Tibial nerve (tissue), 4 donors: ENCODE results near the gene MLPH. TPM values are rescaled to one million over a fixed set of nuclear protein-coding genes. Genes with fewer than 3 reads are reported as not detected.

Experiments
- DNase-seq, 2 donors: peaks; one replicate each; pipeline ENCODE4 v3.0.0-alpha.2; 2019; ENCODE audit warnings: low spot score in 2 of 2
- H3K27ac ChIP-seq, 4 donors: fragments of 200-600 bp; sonication (generic) in 3 of 4; one replicate each; pipeline ENCODE4 v1.5.1; 2017 to 2019; ENCODE audit warnings: mild to moderate bottlenecking in 1 of 4
- H3K27me3 ChIP-seq, 2 donors: fragments of 200-600 bp; sonication (generic) in 1 of 2; one replicate each; pipeline versions ENCODE4 v1.5.1 to v1.6.0; 2017 to 2019
- H3K36me3 ChIP-seq, 3 donors: fragments of 200-600 bp; sonication (generic); one replicate each; pipeline ENCODE4 v1.5.1; 2018 to 2019
- H3K4me1 ChIP-seq, 4 donors: fragments of 200-600 bp; sonication (generic) in 3 of 4; one replicate each; pipeline ENCODE4 v1.5.1; 2017 to 2019
- H3K4me3 ChIP-seq, 4 donors: fragments of 200-600 bp; sonication (generic) in 3 of 4; one replicate each; pipeline ENCODE4 v1.5.1; 2017 to 2019; ENCODE audit warnings: mild to moderate bottlenecking in 1 of 4, moderate library complexity in 1 of 4
- H3K9me3 ChIP-seq, 4 donors: fragments of 200-600 bp; sonication (generic) in 3 of 4; one replicate each; pipeline ENCODE4 v1.5.1; 2017 to 2019
- EP300 ChIP-seq, 2 donors: sonication (generic); formaldehyde crosslinking; IDR thresholded peaks; one replicate each; pipeline ENCODE4 v1.6.1; 2017; ENCODE audit warnings: antibody characterized with exemption in 2 of 2, mild to moderate bottlenecking in 1 of 2
- POLR2A ChIP-seq, 2 donors: fragments of 450-650 bp; IDR thresholded peaks; one replicate each; pipeline ENCODE4 v1.6.1; 2017; ENCODE audit warnings: antibody characterized with exemption in 2 of 2, mild to moderate bottlenecking in 2 of 2, moderate library complexity in 2 of 2
- WGBS, 2 donors: methylation state at CpG; one replicate each; pipeline ENCODE4 v1.1.5; 2018; 5-methylcytosine and 5-hydroxymethylcytosine counted together
- total RNA-seq, 4 donors: library from RNA; depleted of rRNA; stranded (reverse); fragments of >200 nt; gene quantifications; one replicate each; pipeline ENCODE4 v1.1.0, GENCODE V29; 2016
- TF ChIP-seq, protein P1 (sequence below), 5 experiments: fragments of 200-600 bp in 3 of 5; fragments of 450-650 bp in 2 of 5; sonication (generic) in 3 of 5; IDR thresholded peaks; one replicate each; pipeline ENCODE4 v1.5.1; 2016 to 2019; ENCODE audit warnings: antibody characterized with exemption in 5 of 5, mild to moderate bottlenecking in 3 of 5, moderate library complexity in 2 of 5

The MLPH gene
- total RNA-seq, 4 donors from 2014 or later = 41.4 to 108 (median 62.1) TPM

- TF ChIP-seq POLR2A (IDR thresholded peaks at IDR 0.05) (no peak), EP300 (IDR thresholded peaks at IDR 0.05) (no peak)
- TF ChIP-seq, protein P1, sequence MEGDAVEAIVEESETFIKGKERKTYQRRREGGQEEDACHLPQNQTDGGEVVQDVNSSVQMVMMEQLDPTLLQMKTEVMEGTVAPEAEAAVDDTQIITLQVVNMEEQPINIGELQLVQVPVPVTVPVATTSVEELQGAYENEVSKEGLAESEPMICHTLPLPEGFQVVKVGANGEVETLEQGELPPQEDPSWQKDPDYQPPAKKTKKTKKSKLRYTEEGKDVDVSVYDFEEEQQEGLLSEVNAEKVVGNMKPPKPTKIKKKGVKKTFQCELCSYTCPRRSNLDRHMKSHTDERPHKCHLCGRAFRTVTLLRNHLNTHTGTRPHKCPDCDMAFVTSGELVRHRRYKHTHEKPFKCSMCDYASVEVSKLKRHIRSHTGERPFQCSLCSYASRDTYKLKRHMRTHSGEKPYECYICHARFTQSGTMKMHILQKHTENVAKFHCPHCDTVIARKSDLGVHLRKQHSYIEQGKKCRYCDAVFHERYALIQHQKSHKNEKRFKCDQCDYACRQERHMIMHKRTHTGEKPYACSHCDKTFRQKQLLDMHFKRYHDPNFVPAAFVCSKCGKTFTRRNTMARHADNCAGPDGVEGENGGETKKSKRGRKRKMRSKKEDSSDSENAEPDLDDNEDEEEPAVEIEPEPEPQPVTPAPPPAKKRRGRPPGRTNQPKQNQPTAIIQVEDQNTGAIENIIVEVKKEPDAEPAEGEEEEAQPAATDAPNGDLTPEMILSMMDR (IDR thresholded peaks at IDR 0.05) = no peak
- WGBS, 2 donors = 77 to 78% methylated on average over 17 of the region's 17 CpGs
- H3K4me3 ChIP-seq = no peak overlapping the region
- no peak overlapping the region for H3K27ac ChIP-seq
- DNase-seq = no peak
- H3K9me3 ChIP-seq = peaks cover 0 to 9% (median under 1%) of the 10 kb centered on the region in 4 donors
- peaks cover 0 to 33% (median 0%) of the 10 kb centered on the region in 3 donors for H3K36me3 ChIP-seq
- H3K27me3 ChIP-seq = no peaks in the 10 kb centered on the region
- H3K4me1 ChIP-seq = no peaks in the 10 kb centered on the region
Measured at GRCh38 chr2:237549643-237550415, 62.8 kb downstream of the MLPH start.

DNA sequence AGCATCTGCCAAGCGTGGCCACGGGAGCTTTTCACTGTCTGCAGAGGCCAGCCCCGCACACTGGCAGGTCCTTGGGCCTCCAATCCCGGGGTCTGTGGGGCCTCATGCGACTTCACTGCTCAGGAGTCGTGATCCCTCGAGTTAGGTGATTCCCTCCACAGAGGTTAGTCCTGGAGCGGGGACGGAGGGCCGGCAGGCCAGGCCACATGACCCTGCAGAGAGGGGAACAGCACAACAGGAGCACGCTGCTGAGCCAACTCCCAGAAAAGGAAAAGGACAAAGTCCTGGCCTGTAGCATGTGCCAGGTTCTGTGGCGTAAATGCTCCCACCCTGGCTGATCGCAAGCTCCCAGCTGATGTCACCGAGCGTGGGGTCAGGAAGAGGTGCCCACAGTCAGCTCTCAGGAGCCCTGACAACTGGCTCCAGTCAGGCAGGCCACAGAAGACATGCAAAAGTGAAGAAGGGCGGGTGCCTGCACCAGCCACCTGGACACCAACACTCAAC lies 64.1 kb downstream of the MLPH start:
- H3K36me3 ChIP-seq = peaks cover 0 to 45% (median 0%) of the 10 kb centered on the region in 3 donors
- no peak for TF ChIP-seq POLR2A (IDR thresholded peaks at IDR 0.05)
- TF ChIP-seq, protein P1 (IDR thresholded peaks at IDR 0.05) = no peak
- no peak for TF ChIP-seq EP300 (IDR thresholded peaks at IDR 0.05)
- H3K4me1 ChIP-seq = no peaks in the 10 kb centered on the region
- 85 to 86% methylated on average over 13 to 16 of the region's 16 CpGs for WGBS, 2 donors
- H3K27me3 ChIP-seq = no peaks in the 10 kb centered on the region
- no peak overlapping the region for H3K27ac ChIP-seq
- no peak overlapping the region for H3K4me3 ChIP-seq
- peaks cover 0 to 22% (median 8%) of the 10 kb centered on the region in 4 donors for H3K9me3 ChIP-seq
- no peak for DNase-seq

- 78 to 90% methylated on average over 6 of the region's 6 CpGs for WGBS, 2 donors
- H3K27me3 ChIP-seq = no peaks in the 10 kb centered on the region
- peaks cover 0 to 45% (median 0%) of the 10 kb centered on the region in 3 donors for H3K36me3 ChIP-seq
- no peaks in the 10 kb centered on the region for H3K4me1 ChIP-seq
- H3K27ac ChIP-seq = no peak overlapping the region
- no peak for DNase-seq
- TF ChIP-seq, protein P1 (IDR thresholded peaks at IDR 0.05) = no peak
- TF ChIP-seq POLR2A (IDR thresholded peaks at IDR 0.05) (no peak), EP300 (IDR thresholded peaks at IDR 0.05) (no peak)
- H3K4me3 ChIP-seq = no peak overlapping the region
- H3K9me3 ChIP-seq = peaks cover 0 to 28% (median 8%) of the 10 kb centered on the region in 4 donors
Measured at GRCh38 chr2:237552908-237553307, 65.9 kb downstream of the MLPH start.

DNA sequence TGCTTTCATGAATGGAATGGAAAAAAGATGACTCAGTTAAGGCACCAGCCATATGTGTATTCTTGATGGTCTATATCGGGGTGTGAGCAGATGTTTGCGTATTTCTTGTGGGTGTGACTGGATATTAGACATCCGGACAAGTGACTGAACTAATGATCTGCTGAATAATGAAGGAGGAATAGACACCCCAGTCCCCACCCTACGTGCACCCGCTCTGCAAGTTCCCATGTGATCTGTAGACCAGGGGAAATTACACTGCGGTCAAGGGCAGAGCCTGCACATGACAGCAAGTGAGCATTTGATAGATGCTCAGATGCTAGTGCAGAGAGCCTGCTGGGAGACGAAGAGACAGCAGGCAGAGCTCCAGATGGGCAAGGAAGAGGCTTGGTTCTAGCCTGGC lies 66.9 kb downstream of the MLPH start:
- no peak for DNase-seq
- 82 to 91% methylated on average over 7 of the region's 7 CpGs for WGBS, 2 donors
- Histone ChIP-seq H3K27ac (no peak overlapping the region), H3K36me3 (peaks cover 0 to 40% (median 0%) of the 10 kb centered on the region in 3 donors), H3K9me3 (peaks cover 0 to 28% (median 8%) of the 10 kb centered on the region in 4 donors), H3K27me3 (no peaks in the 10 kb centered on the region), H3K4me3 (no peak overlapping the region), H3K4me1 (peaks cover 0 to 3% (median 0%) of the 10 kb centered on the region in 4 donors)
- TF ChIP-seq POLR2A (IDR thresholded peaks at IDR 0.05) (no peak), EP300 (IDR thresholded peaks at IDR 0.05) (no peak)
- TF ChIP-seq, protein P1 (IDR thresholded peaks at IDR 0.05) = no peak

GRCh38 chr2:237555560-237555959 lies 68.5 kb downstream of the MLPH start:
- Histone ChIP-seq H3K36me3 (peaks cover 0 to 40% (median 0%) of the 10 kb centered on the region in 3 donors), H3K4me3 (no peak overlapping the region), H3K4me1 (peaks cover 0 to 10% (median 0%) of the 10 kb centered on the region in 4 donors), H3K9me3 (peaks cover 0 to 28% (median 8%) of the 10 kb centered on the region in 4 donors), H3K27me3 (no peaks in the 10 kb centered on the region), H3K27ac (no peak overlapping the region)
- 94 to 100% methylated on average over 1 of the region's 1 CpG for WGBS, 2 donors
- DNase-seq = no peak
- TF ChIP-seq POLR2A (IDR thresholded peaks at IDR 0.05) (no peak), EP300 (IDR thresholded peaks at IDR 0.05) (no peak)
- TF ChIP-seq, protein P1 (IDR thresholded peaks at IDR 0.05) = no peak
